Measurements from ENCODE around the gene TCP11X2. TPM values are rescaled to one million over a fixed set of nuclear protein-coding genes. Genes with fewer than 3 reads are reported as not detected.
"Not testable (repeated sequence)": the region's sequence is repeated elsewhere in the genome, so short reads cannot be mapped to it uniquely, and the experiment has no call there.

Gene TCP11X2
- polyA plus RNA-seq, result not detected in 3 replicates
- polyA plus RNA-seq (2011; ENCODE audit: low read depth), result not detected
- polyA plus RNA-seq (2011; cell fraction: cytosol; rRNA removed), result not detected in 2 replicates
- not detected in 2 replicates for polyA plus RNA-seq (2011; cell fraction: nucleus; rRNA removed)
- not detected in 2 replicates for polyA plus RNA-seq (2012; ENCODE audit: low replicate concordance)
- not detected in 3 replicates for polyA minus RNA-seq
- not detected for polyA minus RNA-seq (2011; cell fraction: cytosol; rRNA and poly(A)+ RNA removed)
- not detected in 2 replicates for polyA minus RNA-seq (2011; cell fraction: nucleus; rRNA and poly(A)+ RNA removed)

DNA sequence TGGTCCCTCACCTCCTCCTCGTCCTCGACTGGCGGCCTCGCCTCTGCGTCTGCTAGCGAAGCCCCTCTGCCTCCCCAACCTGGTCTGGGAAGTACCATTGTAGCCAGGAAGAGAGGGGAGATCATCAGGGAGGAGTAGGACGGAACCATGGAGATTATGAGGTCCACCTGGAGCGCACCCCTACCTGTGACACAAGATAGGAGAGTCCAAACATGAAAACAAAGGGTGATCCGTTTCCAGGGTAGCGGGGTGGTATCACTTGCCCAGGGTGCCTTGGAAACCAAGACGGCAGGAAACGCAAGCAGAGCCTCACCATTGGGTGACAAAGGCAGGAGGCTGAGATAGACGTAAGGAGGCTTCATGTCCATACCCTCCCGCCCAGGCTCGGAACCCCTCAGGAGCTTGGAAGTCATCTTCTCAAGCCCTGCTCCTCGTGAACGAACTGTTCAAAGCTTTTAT, at the start of gene TCP11X2:
Gene TCP11X2, minus strand, starts transcription at position 51 of the 459 bp plus-strand sequence.
- H3K4me3 ChIP-seq (ENCODE audit: control insufficient read depth in 2 of 3, extremely low read depth in 1 of 3, insufficient read depth in 2 of 3, low read depth in 1 of 3, low read length in 3 of 3); H3K36me3 ChIP-seq (ENCODE audit: control insufficient read depth in 2 of 2, extremely low read depth in 1 of 2, insufficient read depth in 2 of 2, low read length in 2 of 2); H2AFZ ChIP-seq (ENCODE audit: control insufficient read depth, low read length); H3K9ac ChIP-seq (ENCODE audit: control insufficient read depth, extremely low read depth, insufficient read depth, low read length); H3K27ac ChIP-seq (ENCODE audit: control insufficient read depth, insufficient read depth, low read length); H3K4me1 ChIP-seq (ENCODE audit: control insufficient read depth, extremely low read depth, insufficient read depth, low read length); H3K4me2 ChIP-seq (ENCODE audit: control insufficient read depth, extremely low read depth, insufficient read depth, low read depth, low read length); H4K20me1 ChIP-seq (ENCODE audit: control insufficient read depth, extremely low read depth, insufficient read depth, low read length); H3K9me3 ChIP-seq (ENCODE audit: control insufficient read depth, low read depth, low read length); FAIRE-seq; H3K27me3 ChIP-seq (ENCODE audit: control insufficient read depth, extremely low read depth, insufficient read depth, low read length); H3K9me1 ChIP-seq (ENCODE audit: control insufficient read depth, extremely low read depth, insufficient read depth, low read length); DNase-seq (ENCODE audit: low read depth, low spot score); dilution Hi-C loops (cut with MboI; ENCODE audit: extremely low pct_ligation_motif_present, low sequenced_read_pairs); H3K79me2 ChIP-seq (ENCODE audit: control insufficient read depth, insufficient read depth, low read length): not testable (repeated sequence)

DNA sequence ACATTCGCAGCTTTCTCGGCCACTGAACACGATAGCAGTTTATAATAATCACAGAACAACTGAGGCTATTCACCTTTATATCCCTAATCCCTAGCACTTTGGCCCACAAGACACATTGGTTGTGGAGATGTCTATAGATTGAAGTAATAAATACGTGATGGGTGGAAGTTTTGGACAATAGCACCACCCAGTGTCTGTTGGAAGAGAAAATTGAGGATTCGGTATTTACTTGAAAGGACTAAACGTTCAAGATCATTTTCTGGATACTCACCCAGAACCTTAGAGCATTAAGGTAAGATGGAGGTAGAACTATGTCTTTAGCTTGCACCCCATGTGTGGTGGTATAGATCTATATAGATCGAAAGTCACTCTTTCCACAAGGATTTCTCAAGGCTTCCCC, 45.7 kb upstream of the TCP11X2 start:
- peaks cover 4% of the 10 kb centered on the region for H3K27me3 ChIP-seq (ENCODE audit: control insufficient read depth, extremely low read depth, insufficient read depth, low read length)
- H3K4me1 ChIP-seq (ENCODE audit: control insufficient read depth, extremely low read depth, insufficient read depth, low read length), result no peaks in the 10 kb centered on the region
- DNase-seq (ENCODE audit: low read depth, low spot score) (no peak), FAIRE-seq (no peak)
- H3K27ac ChIP-seq (ENCODE audit: control insufficient read depth, insufficient read depth, low read length), result no peak overlapping the region
- H3K9me3 ChIP-seq (ENCODE audit: control insufficient read depth, low read depth, low read length), result no peaks in the 10 kb centered on the region
- dilution Hi-C loops (cut with MboI; ENCODE audit: extremely low pct_ligation_motif_present, low sequenced_read_pairs), result no loop called here
- no peak overlapping the region for H3K4me3 ChIP-seq (ENCODE audit: control insufficient read depth in 2 of 3, extremely low read depth in 1 of 3, insufficient read depth in 2 of 3, low read depth in 1 of 3, low read length in 3 of 3)
- TF ChIP-seq EZH2 (IDR thresholded peaks at IDR 0.05; ENCODE audit: low read length), result no peak
- TF ChIP-seq, protein P1, sequence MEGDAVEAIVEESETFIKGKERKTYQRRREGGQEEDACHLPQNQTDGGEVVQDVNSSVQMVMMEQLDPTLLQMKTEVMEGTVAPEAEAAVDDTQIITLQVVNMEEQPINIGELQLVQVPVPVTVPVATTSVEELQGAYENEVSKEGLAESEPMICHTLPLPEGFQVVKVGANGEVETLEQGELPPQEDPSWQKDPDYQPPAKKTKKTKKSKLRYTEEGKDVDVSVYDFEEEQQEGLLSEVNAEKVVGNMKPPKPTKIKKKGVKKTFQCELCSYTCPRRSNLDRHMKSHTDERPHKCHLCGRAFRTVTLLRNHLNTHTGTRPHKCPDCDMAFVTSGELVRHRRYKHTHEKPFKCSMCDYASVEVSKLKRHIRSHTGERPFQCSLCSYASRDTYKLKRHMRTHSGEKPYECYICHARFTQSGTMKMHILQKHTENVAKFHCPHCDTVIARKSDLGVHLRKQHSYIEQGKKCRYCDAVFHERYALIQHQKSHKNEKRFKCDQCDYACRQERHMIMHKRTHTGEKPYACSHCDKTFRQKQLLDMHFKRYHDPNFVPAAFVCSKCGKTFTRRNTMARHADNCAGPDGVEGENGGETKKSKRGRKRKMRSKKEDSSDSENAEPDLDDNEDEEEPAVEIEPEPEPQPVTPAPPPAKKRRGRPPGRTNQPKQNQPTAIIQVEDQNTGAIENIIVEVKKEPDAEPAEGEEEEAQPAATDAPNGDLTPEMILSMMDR (optimal IDR thresholded peaks at IDR 0.05 in 1 of 3, IDR thresholded peaks at IDR 0.05 in 1 of 3, conservative IDR thresholded peaks at IDR 0.05 in 1 of 3; ENCODE audit: extremely low read depth in 1 of 3, insufficient read depth in 2 of 3, low read length in 3 of 3), result no peak
- H4K20me1 ChIP-seq (ENCODE audit: control insufficient read depth, extremely low read depth, insufficient read depth, low read length), result no peaks in the 10 kb centered on the region
- H3K79me2 ChIP-seq (ENCODE audit: control insufficient read depth, insufficient read depth, low read length), result no peaks in the 10 kb centered on the region
- H3K36me3 ChIP-seq (ENCODE audit: control insufficient read depth in 2 of 2, extremely low read depth in 1 of 2, insufficient read depth in 2 of 2, low read length in 2 of 2), result no peaks in the 10 kb centered on the region
- no peaks in the 10 kb centered on the region for H3K9me1 ChIP-seq (ENCODE audit: control insufficient read depth, extremely low read depth, insufficient read depth, low read length)
- no peak overlapping the region for H3K4me2 ChIP-seq (ENCODE audit: control insufficient read depth, extremely low read depth, insufficient read depth, low read depth, low read length)
- H2AFZ ChIP-seq (ENCODE audit: control insufficient read depth, low read length), result no peak overlapping the region
- no peak overlapping the region for H3K9ac ChIP-seq (ENCODE audit: control insufficient read depth, extremely low read depth, insufficient read depth, low read length)

Data from keratinocyte (primary cell).